LNCAP (cell line): ENCODE measurements around the gene WFDC1.

Source experiments
- CTCF ChIP-seq: fragments of 450-650 bp; IDR thresholded peaks from 2 replicates; pipeline ENCODE4 v1.5.1; 2017; ENCODE audit warnings: mild to moderate bottlenecking

Gene WFDC1

GRCh38 chr16:84339766-84340165 lies 45.1 kb downstream of the WFDC1 start:
- no peak for TF ChIP-seq CTCF

GRCh38 chr16:84340325-84341040 lies 45.8 kb downstream of the WFDC1 start:
- no peak for TF ChIP-seq CTCF

GRCh38 chr16:84341528-84342295 lies 47.0 kb downstream of the WFDC1 start:
- TF ChIP-seq CTCF: no peak

GRCh38 chr16:84344781-84345180 lies 50.1 kb downstream of the WFDC1 start:
- TF ChIP-seq CTCF: no peak

GRCh38 chr16:84347161-84347560 lies 52.5 kb downstream of the WFDC1 start:
- no peak for TF ChIP-seq CTCF

GRCh38 chr16:84348386-84348888 lies 53.8 kb downstream of the WFDC1 start:
- no peak for TF ChIP-seq CTCF

GRCh38 chr16:84349862-84350684 lies 55.4 kb downstream of the WFDC1 start:
- TF ChIP-seq CTCF: no peak
